GM23248 (cell line): ENCODE measurements around the gene INTS15.

Experiments used
- EZH2 ChIP-seq: fragments of 200-600 bp; sonication (generic); IDR thresholded peaks from 2 replicates; pipeline ENCODE4 v1.6.1; 2018; ENCODE audit warnings: antibody characterized with exemption, mild to moderate bottlenecking; ENCODE audit not compliant: insufficient read depth, poor library complexity, severe bottlenecking
- EZH2phosphoT487 ChIP-seq: fragments of 200-600 bp; sonication (generic); IDR thresholded peaks from 2 replicates; pipeline ENCODE4 v1.6.1; 2018; ENCODE audit warnings: antibody characterized with exemption, moderate library complexity, mild to moderate bottlenecking, low read depth; ENCODE audit not compliant: insufficient read depth

DNA sequence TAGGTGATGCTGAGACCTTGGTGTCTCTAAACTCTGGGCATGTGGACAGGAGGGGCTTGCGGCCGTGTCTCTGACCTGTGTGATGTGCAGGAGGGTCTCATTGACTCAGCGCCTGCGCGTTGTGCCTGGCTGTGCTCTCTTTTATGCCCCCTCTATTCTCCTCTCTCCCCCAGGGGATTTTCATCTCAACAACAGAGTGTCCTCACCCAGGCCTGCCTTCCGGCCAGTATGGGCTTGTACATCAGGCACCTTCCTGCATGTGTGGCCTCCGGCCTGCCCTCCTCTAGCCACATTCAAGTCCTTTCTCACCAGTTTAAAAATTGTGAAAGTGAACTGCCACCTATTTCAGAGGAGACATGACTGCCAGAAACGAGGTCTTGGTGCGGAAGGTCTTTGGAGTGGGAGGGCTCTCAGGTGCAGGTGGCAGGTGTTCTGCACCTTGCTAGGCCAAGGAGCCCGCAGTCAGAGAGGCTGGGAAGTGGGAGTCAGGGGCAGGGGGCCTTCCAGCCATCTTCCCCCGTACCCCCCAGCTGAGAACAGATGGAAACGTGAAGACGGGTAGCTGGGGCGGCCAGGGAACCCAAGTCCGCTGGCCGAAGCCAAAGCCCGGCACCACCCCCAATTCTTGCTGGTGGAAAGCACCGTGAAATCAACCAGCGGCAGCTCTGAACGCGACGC, 531 bp upstream of the INTS15 start:
- TF ChIP-seq EZH2 (no peak), EZH2phosphoT487 (no peak)
